Mesenchymal stem cell (in vitro differentiated cells and primary cell): ENCODE results near the gene LAMB4.
A peak's percentile ranks its signal among the peaks of the same experiment; 100 is the strongest.

Experiments
- DNase-seq: peaks from one replicate; pipeline ENCODE4 v3.0.0-alpha.2; 2013
- H2AFZ ChIP-seq: one replicate; pipeline ENCODE4 v1.6.1; 2013; ENCODE audit warnings: low read depth, mild to moderate bottlenecking, control low read depth, inconsistent platforms, low read length, moderate library complexity
- H2AK5ac ChIP-seq: 2 replicates; pipeline ENCODE4 v1.6.1; 2013; ENCODE audit warnings: low read length, moderate library complexity, mild to moderate bottlenecking, inconsistent platforms; ENCODE audit not compliant: severe bottlenecking
- H2BK120ac ChIP-seq: one replicate; pipeline ENCODE4 v1.6.1; 2013; ENCODE audit warnings: low read depth, mild to moderate bottlenecking, inconsistent platforms, low read length, moderate library complexity
- H2BK12ac ChIP-seq, 2 experiments: one replicate each; pipeline ENCODE4 v1.6.1; 2013; ENCODE audit warnings: inconsistent platforms in 2 of 2, low read length in 2 of 2, mild to moderate bottlenecking in 2 of 2, moderate library complexity in 2 of 2, control low read depth in 1 of 2
- H2BK15ac ChIP-seq: one replicate; pipeline ENCODE4 v1.6.1; 2013; ENCODE audit warnings: mild to moderate bottlenecking, low read depth, inconsistent platforms; ENCODE audit not compliant: poor library complexity, severe bottlenecking
- H2BK5ac ChIP-seq: 2 replicates; pipeline ENCODE4 v1.6.1; 2013; ENCODE audit warnings: low read depth, mild to moderate bottlenecking, low read length, control low read depth, inconsistent platforms; ENCODE audit not compliant: poor library complexity, severe bottlenecking
- H3K14ac ChIP-seq, 2 experiments: one replicate each; pipeline ENCODE4 v1.6.1; 2013; ENCODE audit warnings: inconsistent platforms in 2 of 2, low read length in 2 of 2, control low read depth in 1 of 2, mild to moderate bottlenecking in 1 of 2, moderate library complexity in 1 of 2
- H3K18ac ChIP-seq, 2 experiments: one replicate each; pipeline ENCODE4 v1.6.1; 2013; ENCODE audit warnings: inconsistent platforms in 2 of 2, low read length in 2 of 2, control low read depth in 1 of 2, low read depth in 1 of 2, mild to moderate bottlenecking in 1 of 2
- H3K23ac ChIP-seq, 2 experiments: one replicate each; pipeline ENCODE4 v1.6.1; 2013; ENCODE audit warnings: inconsistent platforms in 2 of 2, low read length in 2 of 2, mild to moderate bottlenecking in 2 of 2, moderate library complexity in 2 of 2, control low read depth in 1 of 2
- H3K27ac ChIP-seq: 2 replicates; pipeline ENCODE4 v1.5.1; 2013; ENCODE audit warnings: mild to moderate bottlenecking, moderate library complexity, low read length, control low read depth, inconsistent platforms; ENCODE audit not compliant: poor library complexity, severe bottlenecking
- H3K27me3 ChIP-seq, 2 experiments: 2 replicates each; pipeline versions ENCODE4 v1.6.1 to v1.7.0; 2013; ENCODE audit warnings: low read length in 2 of 2, mild to moderate bottlenecking in 2 of 2, moderate library complexity in 2 of 2, control low read depth in 1 of 2, inconsistent platforms in 1 of 2; ENCODE audit not compliant: control insufficient read depth in 1 of 2, insufficient read depth in 1 of 2
- H3K36me3 ChIP-seq, 2 experiments: 2 replicates each; pipeline versions ENCODE4 v1.6.1 to v1.7.0; 2013; ENCODE audit warnings: low read length in 2 of 2, control low read depth in 1 of 2, inconsistent platforms in 1 of 2, low read depth in 1 of 2, mild to moderate bottlenecking in 1 of 2; ENCODE audit not compliant: insufficient read depth in 2 of 2, control insufficient read depth in 1 of 2
- H3K4ac ChIP-seq, 2 experiments: one replicate each; pipeline ENCODE4 v1.6.1; 2013; ENCODE audit warnings: inconsistent platforms in 2 of 2, low read length in 2 of 2, mild to moderate bottlenecking in 2 of 2, moderate library complexity in 2 of 2, control low read depth in 1 of 2, low read depth in 1 of 2
- H3K4me1 ChIP-seq: 2 replicates; pipeline ENCODE4 v1.6.1; 2013; ENCODE audit warnings: low read depth, low read length, control low read depth; ENCODE audit not compliant: control insufficient read depth, insufficient read depth
- H3K4me2 ChIP-seq: 2 replicates; pipeline ENCODE4 v1.6.1; 2013; ENCODE audit warnings: low read length, mild to moderate bottlenecking, inconsistent platforms; ENCODE audit not compliant: poor library complexity, severe bottlenecking
- H3K4me3 ChIP-seq, 2 experiments: 2 replicates each; pipeline versions ENCODE4 v1.5.1 to v1.7.0; 2013; ENCODE audit warnings: low read length in 2 of 2, mild to moderate bottlenecking in 2 of 2, control low read depth in 1 of 2, low read depth in 1 of 2; ENCODE audit not compliant: insufficient read depth in 1 of 2
- H3K79me1 ChIP-seq: replicated peaks from 2 replicates; pipeline ENCODE4 v1.6.1; 2013; ENCODE audit warnings: mild to moderate bottlenecking, control low read depth, low read length, inconsistent platforms; ENCODE audit not compliant: poor library complexity, severe bottlenecking
- H3K9ac ChIP-seq: 2 replicates; pipeline ENCODE4 v1.7.0; 2013; ENCODE audit warnings: mild to moderate bottlenecking, low read length, moderate library complexity
- H3K9me3 ChIP-seq: 2 replicates; pipeline ENCODE4 v1.7.0; 2013; ENCODE audit warnings: mild to moderate bottlenecking, low read length; ENCODE audit not compliant: control insufficient read depth
- H4K8ac ChIP-seq: one replicate; pipeline ENCODE4 v1.6.1; 2013; ENCODE audit warnings: inconsistent platforms, mild to moderate bottlenecking, low read length, moderate library complexity
- H4K91ac ChIP-seq: one replicate; pipeline ENCODE4 v1.6.1; 2013; ENCODE audit warnings: mild to moderate bottlenecking, low read length, inconsistent platforms
- WGBS: methylation state at CpG from one replicate; pipeline ENCODE4 v1.1.7; 2013; ENCODE audit warnings: mixed read lengths; 5-methylcytosine and 5-hydroxymethylcytosine counted together

LAMB4 gene

GRCh38 chr7:108112683-108113082 is 17.5 kb downstream of the LAMB4 start:
- Histone ChIP-seq H3K9me3 (no peaks in the 10 kb centered on the region), H2AFZ (no peak overlapping the region), H3K36me3 (no peaks in the 10 kb centered on the region), H3K14ac (no peak overlapping the region), H2BK12ac (no peak overlapping the region), H3K27ac (no peak overlapping the region), H2BK5ac (no peak overlapping the region), H3K27me3 (no peaks in the 10 kb centered on the region), H2BK15ac (no peak overlapping the region), H3K9ac (no peak overlapping the region), H2BK120ac (no peak overlapping the region), H3K23ac (no peak overlapping the region), H3K4me2 (no peak overlapping the region), H4K91ac (no peak overlapping the region), H3K4ac (no peak overlapping the region), H2AK5ac (no peak overlapping the region), H3K4me3 (no peak overlapping the region), H3K18ac (no peak overlapping the region), H3K4me1 (peaks cover 2% of the 10 kb centered on the region), H4K8ac (no peak overlapping the region), H3K79me1 (no peaks in the 10 kb centered on the region)
- 92% methylated on average over 2 of the region's 2 CpGs for WGBS
- no peak for DNase-seq

DNA sequence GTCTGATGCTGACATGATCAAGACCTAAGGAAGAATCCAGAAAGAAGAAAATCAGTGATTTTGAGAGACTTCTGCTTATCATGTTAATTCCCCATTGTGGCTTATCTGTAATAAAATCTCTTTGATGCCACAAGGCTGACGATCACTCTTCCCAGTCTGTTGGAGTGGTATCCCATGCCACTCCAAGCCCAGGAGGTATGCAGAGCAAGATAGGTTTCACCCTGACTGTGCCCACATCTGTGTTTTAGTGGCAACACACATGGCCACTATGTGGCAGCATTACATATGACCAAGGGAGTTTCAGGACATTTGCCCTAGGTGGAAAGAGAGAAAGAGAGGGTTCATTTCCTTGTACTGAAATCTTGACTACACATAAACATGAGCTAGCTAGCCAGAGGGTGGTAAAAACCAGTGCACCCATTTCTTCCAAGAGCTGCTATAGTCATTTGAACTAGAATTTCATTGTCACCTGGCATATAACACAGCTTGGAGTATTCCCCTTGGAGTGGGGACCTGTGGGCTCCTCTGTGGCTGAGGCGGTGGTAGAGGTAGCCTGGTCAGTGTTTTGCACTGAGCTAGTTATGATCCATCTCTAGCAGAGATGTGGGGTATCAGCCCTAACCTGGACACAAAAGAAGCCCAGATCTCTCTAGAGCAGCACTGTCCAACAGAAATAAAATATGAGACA is 20.8 kb downstream of the LAMB4 start:
- H2BK120ac ChIP-seq, result no peak overlapping the region
- H2BK12ac ChIP-seq, result no peak overlapping the region
- no peak overlapping the region for H2BK15ac ChIP-seq
- no peaks in the 10 kb centered on the region for H3K9me3 ChIP-seq
- H3K4me3 ChIP-seq, result no peak overlapping the region
- H2BK5ac ChIP-seq, result no peak overlapping the region
- H3K14ac ChIP-seq, result no peak overlapping the region
- H3K18ac ChIP-seq, result no peak overlapping the region
- no peaks in the 10 kb centered on the region for H3K27me3 ChIP-seq
- H3K23ac ChIP-seq, result no peak overlapping the region
- H3K79me1 ChIP-seq, result no peaks in the 10 kb centered on the region
- 94% methylated on average over 2 of the region's 2 CpGs for WGBS
- no peak overlapping the region for H3K4me2 ChIP-seq
- peak overlapping the region; percentile 47 for H2AK5ac ChIP-seq
- no peak overlapping the region for H4K8ac ChIP-seq
- no peak overlapping the region for H4K91ac ChIP-seq
- no peaks in the 10 kb centered on the region for H3K36me3 ChIP-seq
- no peak overlapping the region for H3K9ac ChIP-seq
- H2AFZ ChIP-seq, result peak overlapping the region; percentile 31
- no peak overlapping the region for H3K27ac ChIP-seq
- no peak overlapping the region for H3K4ac ChIP-seq
- H3K4me1 ChIP-seq, result peaks cover 2% of the 10 kb centered on the region
- no peak for DNase-seq

DNA sequence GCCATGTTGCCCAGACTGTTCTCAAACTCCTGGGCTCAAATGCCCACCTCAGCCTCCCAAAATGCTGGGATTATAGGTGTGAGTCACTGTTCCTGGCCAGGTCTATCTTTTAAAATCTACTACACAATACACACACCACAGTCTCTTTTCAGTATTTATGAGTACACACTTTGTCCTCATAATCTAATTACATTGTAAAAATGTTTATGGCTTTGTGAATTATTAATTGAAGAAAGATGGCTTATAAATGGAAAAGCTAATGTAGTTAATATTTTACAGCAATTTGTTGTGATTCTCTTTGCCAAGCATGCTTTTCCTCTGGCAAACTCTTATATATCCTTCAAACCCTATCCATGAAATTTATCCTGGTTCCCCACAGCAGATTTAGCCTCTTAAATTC is 22.0 kb downstream of the LAMB4 start:
- Histone ChIP-seq H2AK5ac (no peak overlapping the region), H3K14ac (no peak overlapping the region), H3K23ac (no peak overlapping the region), H3K4me1 (peaks cover 2% of the 10 kb centered on the region), H3K27me3 (no peaks in the 10 kb centered on the region), H3K36me3 (no peaks in the 10 kb centered on the region), H3K18ac (no peak overlapping the region), H3K4me2 (no peak overlapping the region), H3K4me3 (no peak overlapping the region), H3K4ac (no peak overlapping the region), H3K9ac (no peak overlapping the region), H2BK5ac (no peak overlapping the region), H2BK120ac (no peak overlapping the region), H3K9me3 (no peaks in the 10 kb centered on the region), H3K27ac (no peak overlapping the region), H3K79me1 (no peaks in the 10 kb centered on the region), H2BK12ac (no peak overlapping the region), H4K8ac (no peak overlapping the region), H4K91ac (no peak overlapping the region), H2BK15ac (no peak overlapping the region), H2AFZ (no peak overlapping the region)
- DNase-seq, result no peak

- peaks cover 2% of the 10 kb centered on the region for H3K4me1 ChIP-seq
- peak overlapping the region; percentile 91 for H2BK120ac ChIP-seq
- H4K8ac ChIP-seq, result peak overlapping the region; percentile 61
- peak overlapping the region; percentile 19 to 71 for H2BK12ac ChIP-seq
- H4K91ac ChIP-seq, result peak overlapping the region; percentile 77
- H3K27ac ChIP-seq, result no peak overlapping the region
- H3K14ac ChIP-seq, result no peak overlapping the region
- no peaks in the 10 kb centered on the region for H3K79me1 ChIP-seq
- H3K18ac ChIP-seq, result peak overlapping the region; percentile 22 to 37
- H3K4me3 ChIP-seq, result no peak overlapping the region
- no peak overlapping the region for H2AFZ ChIP-seq
- DNase-seq, result peak; percentile 54
- WGBS, result 91% methylated on average over 5 of the region's 7 CpGs
- no peaks in the 10 kb centered on the region for H3K27me3 ChIP-seq
- H3K4me2 ChIP-seq, result no peak overlapping the region
- no peak overlapping the region for H3K4ac ChIP-seq
- H3K9ac ChIP-seq, result no peak overlapping the region
- no peaks in the 10 kb centered on the region for H3K9me3 ChIP-seq
- H2BK15ac ChIP-seq, result no peak overlapping the region
- no peak overlapping the region for H2AK5ac ChIP-seq
- H3K36me3 ChIP-seq, result no peaks in the 10 kb centered on the region
- H2BK5ac ChIP-seq, result no peak overlapping the region
- no peak overlapping the region for H3K23ac ChIP-seq
Measured at GRCh38 chr7:108104324-108104723, 25.8 kb downstream of the LAMB4 start.
